HG03039 (cell line): ENCODE measurements around the gene RD3L.
"Not testable (repeated sequence)": the region's sequence is repeated elsewhere in the genome, so short reads cannot be mapped to it uniquely, and the experiment has no call there.

Experiments used
- ATAC-seq: cut with Tn5 transposase; IDR thresholded peaks from one replicate; pipeline ENCODE4 v1.9.1; 2021; ENCODE audit warnings: mild to moderate bottlenecking, moderate library complexity; ENCODE audit not compliant: unreplicated experiment

Gene RD3L

GRCh38 chr14:103941973-103942736, at the start of gene RD3L:
Gene RD3L (minus strand): TSS chr14:103942529. CDS start chr14:103941695, 834 bp downstream.
- no peak for ATAC-seq

GRCh38 chr14:103989964-103990363, 47.6 kb upstream of the RD3L start:
- ATAC-seq: no peak

- ATAC-seq: no peak
These were observed 46.7 kb upstream of the RD3L start for GRCh38 chr14:103989034-103989433.

- no peak for ATAC-seq
These were observed 41.9 kb upstream of the RD3L start for GRCh38 chr14:103984196-103984595.

GRCh38 chr14:103980623-103981238, 38.4 kb upstream of the RD3L start:
- not testable (repeated sequence) for ATAC-seq

- no peak for ATAC-seq
These were observed 32.2 kb upstream of the RD3L start for GRCh38 chr14:103974575-103974974.

GRCh38 chr14:103973354-103973753, 31.0 kb upstream of the RD3L start:
- no peak for ATAC-seq

- ATAC-seq: no peak
These were observed 27.6 kb upstream of the RD3L start for GRCh38 chr14:103969961-103970360.

- ATAC-seq: no peak
These were observed 24.3 kb upstream of the RD3L start for GRCh38 chr14:103966631-103967030.

- no peak for ATAC-seq
These were observed 19.7 kb upstream of the RD3L start for GRCh38 chr14:103961928-103962578.

- ATAC-seq: no peak
These were observed 18.2 kb upstream of the RD3L start for GRCh38 chr14:103960457-103961055.

- ATAC-seq: no peak
These were observed 6.9 kb upstream of the RD3L start for GRCh38 chr14:103949131-103949790.

GRCh38 chr14:103948442-103948841, 6.1 kb upstream of the RD3L start:
- no peak for ATAC-seq

GRCh38 chr14:103946975-103947374, 4.6 kb upstream of the RD3L start:
- ATAC-seq: no peak

- ATAC-seq: no peak
These were observed 1.3 kb upstream of the RD3L start for GRCh38 chr14:103943673-103944072.

- ATAC-seq: no peak
These were observed 867 bp downstream of the RD3L start for GRCh38 chr14:103941462-103941861.

GRCh38 chr14:103935102-103935501, 7.2 kb downstream of the RD3L start:
- no peak for ATAC-seq

GRCh38 chr14:103932791-103933490, 9.4 kb downstream of the RD3L start:
- no peak for ATAC-seq

GRCh38 chr14:103931422-103931821, 10.9 kb downstream of the RD3L start:
- no peak for ATAC-seq

- ATAC-seq: no peak
These were observed 12.2 kb downstream of the RD3L start for GRCh38 chr14:103930051-103930604.
